Liver (tissue), 9 donors: Measurements from ENCODE around the gene RAP2C. TPM values are rescaled to one million over a fixed set of nuclear protein-coding genes. Genes with fewer than 3 reads are reported as not detected.

Experiments used
- DNase-seq: peaks from one replicate; pipeline ENCODE4 v3.0.0-alpha.2; 2017; ENCODE audit warnings: low spot score
- H3K27ac ChIP-seq, 2 donors: one replicate each; pipeline ENCODE4 v1.7.0; 2013; ENCODE audit warnings: inconsistent platforms in 2 of 2, low read length in 2 of 2, control low read depth in 1 of 2, low read depth in 1 of 2, mild to moderate bottlenecking in 1 of 2
- H3K27me3 ChIP-seq, 4 donors: one replicate each; pipeline versions ENCODE4 v1.6.1 to v1.7.0; 2013; ENCODE audit warnings: low read length in 3 of 4, inconsistent platforms in 1 of 4, mild to moderate bottlenecking in 1 of 4, moderate library complexity in 1 of 4; ENCODE audit not compliant: control insufficient read depth in 4 of 4, insufficient read depth in 4 of 4
- H3K36me3 ChIP-seq, 4 donors: one replicate each; pipeline versions ENCODE4 v1.6.1 to v1.7.0; 2013; ENCODE audit warnings: low read length in 3 of 4, mild to moderate bottlenecking in 3 of 4, low read depth in 1 of 4, moderate library complexity in 1 of 4; ENCODE audit not compliant: control insufficient read depth in 4 of 4, insufficient read depth in 3 of 4
- H3K4me1 ChIP-seq, 4 donors: one replicate each; pipeline versions ENCODE4 v1.6.1 to v1.7.0; 2013; ENCODE audit warnings: low read length in 3 of 4, mild to moderate bottlenecking in 3 of 4, moderate library complexity in 1 of 4; ENCODE audit not compliant: control insufficient read depth in 4 of 4, insufficient read depth in 4 of 4
- H3K4me3 ChIP-seq, 3 donors: one replicate each; pipeline versions ENCODE4 v1.6.1 to v1.7.0; 2013; ENCODE audit warnings: low read length in 3 of 3, control low read depth in 1 of 3, low read depth in 1 of 3, mild to moderate bottlenecking in 1 of 3
- H3K9ac ChIP-seq, 2 donors: one replicate each; pipeline ENCODE4 v1.7.0; 2013; ENCODE audit warnings: low read length in 2 of 2, mild to moderate bottlenecking in 2 of 2, moderate library complexity in 2 of 2, control low read depth in 1 of 2, low read depth in 1 of 2
- H3K9me3 ChIP-seq, 4 donors: one replicate each; pipeline versions ENCODE4 v1.6.1 to v1.7.0; 2013; ENCODE audit warnings: low read length in 3 of 4; ENCODE audit not compliant: control insufficient read depth in 4 of 4
- EGR1 ChIP-seq, 2 donors: IDR thresholded peaks; 2 replicates each; pipeline ENCODE4 v1.6.1; 2016 to 2018; ENCODE audit warnings: antibody characterized with exemption in 2 of 2, low read depth in 2 of 2
- FOXA2 ChIP-seq: IDR thresholded peaks from 2 replicates; pipeline ENCODE4 v1.6.1; 2016; ENCODE audit warnings: antibody characterized with exemption
- GABPA ChIP-seq, 2 donors: IDR thresholded peaks in 1 of 2; conservative IDR thresholded peaks in 1 of 2; 2 replicates each; pipeline ENCODE4 v1.6.1; 2016; ENCODE audit warnings: antibody characterized with exemption in 2 of 2, mild to moderate bottlenecking in 1 of 2, moderate library complexity in 1 of 2
- HNF4A ChIP-seq, 2 donors: conservative IDR thresholded peaks; 2 replicates each; pipeline ENCODE4 v1.6.1; 2016; ENCODE audit warnings: antibody characterized with exemption in 2 of 2, mild to moderate bottlenecking in 2 of 2
- HNF4G ChIP-seq: IDR thresholded peaks from 2 replicates; pipeline ENCODE4 v1.6.1; 2016; ENCODE audit warnings: antibody characterized with exemption
- JUND ChIP-seq, 2 donors: IDR thresholded peaks; 2 replicates each; pipeline ENCODE4 v1.6.1; 2016; ENCODE audit warnings: antibody characterized with exemption in 2 of 2
- NR2F2 ChIP-seq: IDR thresholded peaks from 2 replicates; pipeline ENCODE4 v1.6.1; 2016; ENCODE audit warnings: antibody characterized with exemption
- RXRA ChIP-seq, 2 donors: IDR thresholded peaks; 2 replicates each; pipeline ENCODE4 v1.6.1; 2017 to 2018; ENCODE audit warnings: antibody characterized with exemption in 2 of 2, mild to moderate bottlenecking in 1 of 2
- TAF1 ChIP-seq: conservative IDR thresholded peaks from 2 replicates; pipeline ENCODE4 v1.6.1; 2016; ENCODE audit warnings: antibody characterized with exemption, mild to moderate bottlenecking
- YY1 ChIP-seq: IDR thresholded peaks from 2 replicates; pipeline ENCODE4 v1.6.1; 2016; ENCODE audit warnings: antibody characterized with exemption, mild to moderate bottlenecking
- WGBS: extraction: QIAGEN DNeasy Blood & Tissue Kit; methylation state at CpG from one replicate; pipeline ENCODE4 v1.1.7; 2013; 5-methylcytosine and 5-hydroxymethylcytosine counted together
- polyA plus RNA-seq, 2 donors: library from polyadenylated mRNA; stranded (reverse) in 1 of 2; unstranded in 1 of 2; fragments of 200-250 nt in 1 of 2; fragments of >200 nt in 1 of 2; fragmentation: Nextera tagmentation in 1 of 2; extraction: Ambion mirVana in 1 of 2; gene quantifications; one replicate each; pipeline versions ENCODE4 v1.2.1 to v1.2.3, GENCODE V29; 2013 to 2015
- total RNA-seq, 2 donors: library from RNA; depleted of rRNA; stranded (reverse); fragments of >200 nt; gene quantifications; one replicate each; pipeline ENCODE4 v1.2.3, GENCODE V29; 2014
- TF ChIP-seq, protein P1 (sequence below): IDR thresholded peaks from 2 replicates; pipeline ENCODE4 v1.6.1; 2016; ENCODE audit warnings: antibody characterized with exemption
- TF ChIP-seq, protein P2 (sequence below): fragments of 150-350 bp; IDR thresholded peaks from 2 replicates; pipeline ENCODE4 v1.5.1; 2017; ENCODE audit warnings: improper control_type of control experiment, low read depth, low read length; ENCODE audit not compliant: missing input control
- TF ChIP-seq, protein P3 (sequence below): IDR thresholded peaks from 2 replicates; pipeline ENCODE4 v1.6.1; 2016; ENCODE audit warnings: antibody characterized with exemption
- TF ChIP-seq, protein P4 (sequence below): IDR thresholded peaks from 2 replicates; pipeline ENCODE4 v1.6.1; 2016; ENCODE audit warnings: antibody characterized with exemption
- donor health status: healthy.
- donor health status: healthy.
- donor health status: healthy.
- donor health status: healthy.
- donor health status: healthy.

Gene RAP2C
- total and polyA plus RNA-seq, 4 donors: 12.6 to 35.3 (median 19.3) TPM

DNA sequence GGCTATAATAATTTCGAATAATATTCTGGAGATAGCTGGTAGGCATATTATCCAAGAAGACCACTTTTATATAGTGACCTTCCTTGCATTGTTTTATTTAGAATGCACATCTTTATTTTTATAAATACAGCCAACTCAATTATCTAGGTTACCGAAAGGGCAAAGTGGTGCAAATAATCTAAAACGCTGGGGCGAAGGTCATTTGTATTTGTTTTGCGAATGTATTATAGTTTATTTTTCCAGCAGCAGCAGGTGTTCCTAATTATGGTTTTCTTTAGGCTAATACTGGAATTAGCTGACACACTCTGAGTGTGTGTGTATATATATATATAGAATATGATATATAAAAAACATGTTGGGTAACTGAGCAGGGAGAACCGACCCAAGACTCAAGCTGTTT, 48.1 kb upstream of the RAP2C start:
- WGBS: 50% methylated on average over 6 of the region's 6 CpGs
- Histone ChIP-seq H3K4me1 (peaks cover 0 to 11% (median 2%) of the 10 kb centered on the region in 4 donors), H3K27me3 (no peaks in the 10 kb centered on the region), H3K36me3 (no peaks in the 10 kb centered on the region), H3K4me3 (no peak overlapping the region), H3K9ac (no peak overlapping the region), H3K27ac (no peak overlapping the region), H3K9me3 (no peaks in the 10 kb centered on the region)
- TF ChIP-seq EGR1 (IDR thresholded peaks at IDR 0.05; ENCODE audit: low read depth in 2 of 2) (no peak), RXRA (IDR thresholded peaks at IDR 0.05) (peak in 1 of 2 donors; percentile 38), JUND (IDR thresholded peaks at IDR 0.05) (no peak), HNF4A (conservative IDR thresholded peaks at IDR 0.05) (peak; percentile 50 to 56), GABPA (IDR thresholded peaks at IDR 0.05 in 1 of 2, conservative IDR thresholded peaks at IDR 0.05 in 1 of 2) (no peak), HNF4G (no peak), TAF1 (no peak), NR2F2 (no peak), FOXA2 (no peak)
- TF ChIP-seq, protein P1, sequence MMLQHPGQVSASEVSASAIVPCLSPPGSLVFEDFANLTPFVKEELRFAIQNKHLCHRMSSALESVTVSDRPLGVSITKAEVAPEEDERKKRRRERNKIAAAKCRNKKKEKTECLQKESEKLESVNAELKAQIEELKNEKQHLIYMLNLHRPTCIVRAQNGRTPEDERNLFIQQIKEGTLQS: no peak
- DNase-seq: no peak

DNA sequence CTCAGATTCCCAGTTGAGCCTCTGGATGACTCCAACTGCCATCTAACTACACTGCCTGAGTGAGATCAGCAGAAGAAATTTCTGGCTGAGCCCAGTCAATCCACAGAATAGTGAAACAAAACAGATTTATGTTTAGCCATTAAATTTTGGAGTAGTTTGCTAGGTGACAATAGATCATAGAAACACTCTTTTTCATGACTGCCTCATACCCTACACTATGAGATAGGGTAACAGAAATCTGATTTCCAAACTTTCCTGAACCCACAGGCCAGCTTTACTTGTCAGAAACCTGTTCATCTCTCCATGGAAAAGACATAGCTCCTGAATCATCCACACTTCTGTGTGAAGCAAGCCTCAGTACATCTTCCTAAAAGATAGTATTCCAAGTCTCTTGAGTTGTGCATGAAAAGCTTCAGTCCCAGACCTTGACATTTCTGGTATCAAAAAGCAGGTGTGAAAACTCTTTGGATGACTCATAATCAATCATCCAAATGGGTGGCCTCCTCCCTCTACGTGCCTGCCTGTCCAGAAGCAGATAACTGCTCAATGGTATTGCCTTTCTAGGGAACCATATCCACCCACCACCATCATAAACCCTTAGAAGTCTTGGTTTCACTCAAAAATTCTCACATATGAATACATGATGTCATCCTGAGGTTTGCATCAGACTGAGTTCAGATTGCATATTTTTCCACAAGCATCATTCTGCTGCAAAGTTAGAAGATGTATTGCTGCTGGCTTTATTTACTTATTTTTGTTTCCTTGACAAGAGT, 47.5 kb upstream of the RAP2C start:
- WGBS: 63% methylated on average over 1 of the region's 1 CpG
- no peak for DNase-seq
- Histone ChIP-seq H3K4me1 (peaks cover 0 to 11% (median 2%) of the 10 kb centered on the region in 4 donors), H3K9me3 (no peaks in the 10 kb centered on the region), H3K4me3 (no peak overlapping the region), H3K36me3 (no peaks in the 10 kb centered on the region), H3K9ac (no peak overlapping the region), H3K27me3 (no peaks in the 10 kb centered on the region), H3K27ac (no peak overlapping the region)
- no peak for TF ChIP-seq YY1
- TF ChIP-seq, protein P1: no peak
- TF ChIP-seq HNF4G: no peak
- no peak for TF ChIP-seq TAF1
- TF ChIP-seq, protein P2, sequence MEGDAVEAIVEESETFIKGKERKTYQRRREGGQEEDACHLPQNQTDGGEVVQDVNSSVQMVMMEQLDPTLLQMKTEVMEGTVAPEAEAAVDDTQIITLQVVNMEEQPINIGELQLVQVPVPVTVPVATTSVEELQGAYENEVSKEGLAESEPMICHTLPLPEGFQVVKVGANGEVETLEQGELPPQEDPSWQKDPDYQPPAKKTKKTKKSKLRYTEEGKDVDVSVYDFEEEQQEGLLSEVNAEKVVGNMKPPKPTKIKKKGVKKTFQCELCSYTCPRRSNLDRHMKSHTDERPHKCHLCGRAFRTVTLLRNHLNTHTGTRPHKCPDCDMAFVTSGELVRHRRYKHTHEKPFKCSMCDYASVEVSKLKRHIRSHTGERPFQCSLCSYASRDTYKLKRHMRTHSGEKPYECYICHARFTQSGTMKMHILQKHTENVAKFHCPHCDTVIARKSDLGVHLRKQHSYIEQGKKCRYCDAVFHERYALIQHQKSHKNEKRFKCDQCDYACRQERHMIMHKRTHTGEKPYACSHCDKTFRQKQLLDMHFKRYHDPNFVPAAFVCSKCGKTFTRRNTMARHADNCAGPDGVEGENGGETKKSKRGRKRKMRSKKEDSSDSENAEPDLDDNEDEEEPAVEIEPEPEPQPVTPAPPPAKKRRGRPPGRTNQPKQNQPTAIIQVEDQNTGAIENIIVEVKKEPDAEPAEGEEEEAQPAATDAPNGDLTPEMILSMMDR: no peak
- TF ChIP-seq EGR1 (IDR thresholded peaks at IDR 0.05; ENCODE audit: low read depth in 2 of 2): no peak
- TF ChIP-seq JUND (IDR thresholded peaks at IDR 0.05): no peak
- no peak for TF ChIP-seq RXRA (IDR thresholded peaks at IDR 0.05)
- no peak for TF ChIP-seq FOXA2
- TF ChIP-seq HNF4A (conservative IDR thresholded peaks at IDR 0.05): no peak
- TF ChIP-seq NR2F2: no peak
- TF ChIP-seq, protein P3, sequence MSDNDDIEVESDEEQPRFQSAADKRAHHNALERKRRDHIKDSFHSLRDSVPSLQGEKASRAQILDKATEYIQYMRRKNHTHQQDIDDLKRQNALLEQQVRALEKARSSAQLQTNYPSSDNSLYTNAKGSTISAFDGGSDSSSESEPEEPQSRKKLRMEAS: no peak
- TF ChIP-seq, protein P4, sequence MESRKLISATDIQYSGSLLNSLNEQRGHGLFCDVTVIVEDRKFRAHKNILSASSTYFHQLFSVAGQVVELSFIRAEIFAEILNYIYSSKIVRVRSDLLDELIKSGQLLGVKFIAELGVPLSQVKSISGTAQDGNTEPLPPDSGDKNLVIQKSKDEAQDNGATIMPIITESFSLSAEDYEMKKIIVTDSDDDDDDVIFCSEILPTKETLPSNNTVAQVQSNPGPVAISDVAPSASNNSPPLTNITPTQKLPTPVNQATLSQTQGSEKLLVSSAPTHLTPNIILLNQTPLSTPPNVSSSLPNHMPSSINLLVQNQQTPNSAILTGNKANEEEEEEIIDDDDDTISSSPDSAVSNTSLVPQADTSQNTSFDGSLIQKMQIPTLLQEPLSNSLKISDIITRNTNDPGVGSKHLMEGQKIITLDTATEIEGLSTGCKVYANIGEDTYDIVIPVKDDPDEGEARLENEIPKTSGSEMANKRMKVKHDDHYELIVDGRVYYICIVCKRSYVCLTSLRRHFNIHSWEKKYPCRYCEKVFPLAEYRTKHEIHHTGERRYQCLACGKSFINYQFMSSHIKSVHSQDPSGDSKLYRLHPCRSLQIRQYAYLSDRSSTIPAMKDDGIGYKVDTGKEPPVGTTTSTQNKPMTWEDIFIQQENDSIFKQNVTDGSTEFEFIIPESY: no peak
